DMS 273 treated with DMSO at 0.1 percent for 48 hours (cell line): ENCODE results near the gene TBC1D3B.
"Not testable (repeated sequence)": the region's sequence is repeated elsewhere in the genome, so short reads cannot be mapped to it uniquely, and the experiment has no call there.

Source experiments
- DNase-seq: peaks from one replicate; lab custom pipeline; 2025; lab: John Stamatoyannopoulos, UW

The TBC1D3B gene

GRCh38 chr17:36201102-36201501 lies 24.7 kb upstream of the TBC1D3B start:
- DNase-seq: not testable (repeated sequence)

DNA sequence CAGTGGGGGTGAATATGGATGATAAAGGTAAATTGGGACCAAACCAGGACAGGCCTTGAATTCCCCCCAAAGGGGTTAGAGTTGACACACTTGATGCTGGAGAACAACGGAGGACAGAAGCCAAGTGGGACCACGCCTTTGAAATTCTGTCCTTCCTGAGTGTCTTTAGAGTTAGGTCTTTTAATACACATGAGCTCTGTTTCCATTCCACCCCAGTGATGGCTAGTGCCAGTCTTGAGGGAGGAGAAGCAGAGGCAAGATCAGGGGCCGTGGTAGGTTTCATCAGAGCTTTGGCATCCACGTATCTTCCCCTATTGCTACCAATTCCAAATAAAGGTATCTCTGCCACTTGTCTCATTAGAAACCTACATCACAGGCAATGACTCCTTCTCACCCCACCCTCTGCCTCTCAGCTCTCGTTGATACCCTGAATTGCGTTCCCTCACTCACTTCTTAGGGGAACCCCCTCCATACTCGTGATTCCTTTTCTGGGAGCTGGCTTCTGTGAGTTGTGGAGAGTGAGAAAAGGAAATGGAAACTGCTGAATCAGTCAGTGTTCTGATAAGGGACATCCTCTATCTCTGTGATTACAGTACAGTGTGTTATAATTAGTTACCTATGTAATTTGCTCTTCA lies 22.5 kb upstream of the TBC1D3B start:
- DNase-seq: no peak

DNA sequence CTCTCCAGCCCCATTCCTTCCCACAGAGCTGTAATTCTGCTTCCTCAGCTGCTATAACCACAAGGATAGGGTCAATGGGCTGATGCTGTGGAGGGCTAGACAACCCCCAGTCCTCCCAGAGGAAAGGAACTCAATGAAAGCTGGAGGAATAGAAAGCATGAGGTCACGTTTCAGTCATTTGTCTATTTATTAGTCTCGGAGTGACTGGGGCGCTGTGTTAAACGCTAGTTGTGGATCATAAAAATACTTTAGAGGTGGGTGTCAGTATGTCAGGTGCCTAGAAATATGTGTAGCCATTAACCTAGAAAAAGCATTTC lies 20.9 kb upstream of the TBC1D3B start:
- no peak for DNase-seq

GRCh38 chr17:36196131-36196486 lies 19.7 kb upstream of the TBC1D3B start:
- DNase-seq: no peak

- DNase-seq: no peak
These were observed 19.1 kb upstream of the TBC1D3B start for GRCh38 chr17:36195434-36196130.

DNA sequence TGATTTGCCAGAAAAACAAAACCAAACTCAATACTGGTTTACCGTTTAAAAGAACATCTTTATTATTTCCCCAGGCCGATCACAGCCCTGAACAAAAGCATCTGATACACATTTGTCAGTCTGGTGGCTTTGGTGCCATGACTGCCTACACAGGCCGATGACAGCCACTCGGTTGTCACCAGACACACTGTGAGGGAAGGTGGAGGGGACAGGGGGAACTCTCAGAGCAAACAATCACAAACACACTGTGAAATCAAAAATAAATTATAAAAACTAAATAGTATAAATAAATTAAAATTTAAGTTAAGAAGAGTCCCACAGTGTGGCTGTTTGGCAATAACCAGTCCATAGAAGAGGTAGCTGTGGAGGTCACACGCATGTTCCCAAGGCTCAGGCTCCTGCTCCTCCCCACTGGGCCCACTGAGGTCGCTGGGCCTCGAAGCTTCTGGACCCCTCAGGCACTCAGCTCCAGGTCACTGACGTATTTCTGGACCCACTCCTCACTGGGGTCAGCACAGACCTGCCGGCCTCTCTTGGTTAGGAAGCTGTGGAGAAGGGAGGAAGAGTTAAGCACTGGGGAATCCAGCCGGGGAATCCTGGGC lies 18.5 kb upstream of the TBC1D3B start:
- not testable (repeated sequence) for DNase-seq

- DNase-seq: not testable (repeated sequence)
These were observed 17.9 kb upstream of the TBC1D3B start for GRCh38 chr17:36194147-36194831.

- DNase-seq: no peak
These were observed 16.9 kb upstream of the TBC1D3B start for GRCh38 chr17:36193216-36193775.

GRCh38 chr17:36190549-36191330 lies 14.3 kb upstream of the TBC1D3B start:
- not testable (repeated sequence) for DNase-seq

- DNase-seq: not testable (repeated sequence)
These were observed 13.6 kb upstream of the TBC1D3B start for GRCh38 chr17:36189993-36190392.

- DNase-seq: no peak
These were observed 12.5 kb upstream of the TBC1D3B start for GRCh38 chr17:36188891-36189306.

DNA sequence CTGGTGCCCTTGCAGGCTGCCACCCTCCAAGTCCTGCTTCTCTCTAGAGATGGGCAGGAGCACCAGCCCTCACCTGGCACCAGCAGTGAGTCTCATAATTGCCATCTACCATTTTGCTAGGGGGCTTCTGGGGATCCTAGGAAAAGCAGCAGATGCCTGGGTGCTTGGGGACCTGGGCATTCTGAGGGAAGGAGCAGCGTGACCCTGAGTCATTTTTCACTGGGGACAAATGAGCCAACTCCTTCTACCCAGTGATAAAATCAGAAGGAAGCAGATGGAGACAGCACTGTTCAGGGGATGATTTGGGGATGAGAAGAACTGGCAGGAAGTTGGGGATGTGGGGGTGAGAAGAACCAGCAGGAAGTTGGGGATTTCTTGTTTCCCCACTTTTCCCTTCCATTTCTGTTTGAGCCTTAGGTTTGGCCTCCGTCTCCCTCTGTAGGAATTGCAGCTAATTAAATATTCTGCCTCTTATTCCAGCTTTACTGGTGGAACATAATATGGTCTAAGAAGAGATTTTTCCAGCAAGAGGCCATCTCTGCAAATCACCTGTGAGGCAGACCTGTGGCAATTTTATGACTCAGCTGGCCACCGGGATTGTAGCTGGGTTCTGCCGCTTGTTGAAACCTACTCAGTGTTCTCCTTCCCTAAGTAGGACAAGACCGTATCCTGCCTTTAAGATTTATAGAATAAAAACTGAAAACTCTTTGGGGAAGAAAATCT lies 11.7 kb upstream of the TBC1D3B start:
- DNase-seq: not testable (repeated sequence)

- DNase-seq: not testable (repeated sequence)
These were observed 10.7 kb upstream of the TBC1D3B start for GRCh38 chr17:36186810-36187763.

DNA sequence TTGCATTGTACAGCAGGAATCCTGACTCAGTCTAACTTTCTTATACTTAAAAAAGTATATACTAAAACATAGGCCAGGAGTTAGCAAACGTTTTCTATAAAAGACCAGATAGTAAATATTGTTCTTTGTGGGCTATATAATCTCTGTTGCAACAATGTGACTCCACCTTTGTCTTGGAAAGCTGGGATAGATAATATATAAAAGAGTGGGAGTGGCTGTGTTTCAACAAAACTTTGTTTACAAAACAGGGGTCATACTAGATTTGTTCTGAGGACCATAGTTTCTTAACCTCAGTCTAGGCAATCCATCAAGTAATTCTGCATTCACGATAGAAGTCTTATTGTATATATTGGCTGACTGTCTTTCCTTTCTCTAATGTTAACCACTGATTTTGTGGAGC lies 9.0 kb upstream of the TBC1D3B start:
- DNase-seq: no peak

DNA sequence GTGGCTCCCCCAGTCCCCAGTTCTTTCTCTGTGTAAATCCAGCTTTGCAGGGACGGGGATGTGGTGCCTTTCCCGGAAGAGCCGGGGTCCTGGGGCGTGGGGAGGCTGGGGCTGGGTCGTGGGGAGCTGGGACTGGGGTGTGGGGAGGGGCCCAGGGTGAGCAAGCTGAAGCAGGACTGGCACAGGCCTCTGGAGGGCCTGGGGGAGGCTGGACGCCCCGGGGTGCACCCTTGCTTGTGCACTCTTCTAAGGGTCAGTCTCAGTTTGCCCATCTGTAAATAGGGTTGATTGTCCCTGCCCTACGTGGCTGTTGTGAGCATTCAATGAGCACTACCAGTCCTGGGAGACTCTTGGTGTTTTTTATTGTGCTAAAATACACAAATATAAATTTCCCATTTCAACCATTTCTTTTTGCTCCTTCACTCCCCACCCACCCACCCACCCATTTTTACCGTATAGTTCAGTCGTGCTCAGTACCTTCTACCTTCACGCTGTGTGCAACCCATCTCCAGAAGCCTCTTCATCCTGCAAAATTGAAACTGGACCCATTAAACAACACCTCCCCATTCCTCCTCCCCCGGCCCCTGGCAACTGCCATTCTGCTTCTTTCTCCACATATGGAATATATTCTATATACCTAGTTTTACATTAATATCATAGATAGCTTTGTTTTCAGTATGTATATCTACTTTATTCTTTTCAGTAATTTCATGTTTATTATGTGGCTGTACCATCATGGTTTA lies 7.8 kb upstream of the TBC1D3B start:
- no peak for DNase-seq

DNA sequence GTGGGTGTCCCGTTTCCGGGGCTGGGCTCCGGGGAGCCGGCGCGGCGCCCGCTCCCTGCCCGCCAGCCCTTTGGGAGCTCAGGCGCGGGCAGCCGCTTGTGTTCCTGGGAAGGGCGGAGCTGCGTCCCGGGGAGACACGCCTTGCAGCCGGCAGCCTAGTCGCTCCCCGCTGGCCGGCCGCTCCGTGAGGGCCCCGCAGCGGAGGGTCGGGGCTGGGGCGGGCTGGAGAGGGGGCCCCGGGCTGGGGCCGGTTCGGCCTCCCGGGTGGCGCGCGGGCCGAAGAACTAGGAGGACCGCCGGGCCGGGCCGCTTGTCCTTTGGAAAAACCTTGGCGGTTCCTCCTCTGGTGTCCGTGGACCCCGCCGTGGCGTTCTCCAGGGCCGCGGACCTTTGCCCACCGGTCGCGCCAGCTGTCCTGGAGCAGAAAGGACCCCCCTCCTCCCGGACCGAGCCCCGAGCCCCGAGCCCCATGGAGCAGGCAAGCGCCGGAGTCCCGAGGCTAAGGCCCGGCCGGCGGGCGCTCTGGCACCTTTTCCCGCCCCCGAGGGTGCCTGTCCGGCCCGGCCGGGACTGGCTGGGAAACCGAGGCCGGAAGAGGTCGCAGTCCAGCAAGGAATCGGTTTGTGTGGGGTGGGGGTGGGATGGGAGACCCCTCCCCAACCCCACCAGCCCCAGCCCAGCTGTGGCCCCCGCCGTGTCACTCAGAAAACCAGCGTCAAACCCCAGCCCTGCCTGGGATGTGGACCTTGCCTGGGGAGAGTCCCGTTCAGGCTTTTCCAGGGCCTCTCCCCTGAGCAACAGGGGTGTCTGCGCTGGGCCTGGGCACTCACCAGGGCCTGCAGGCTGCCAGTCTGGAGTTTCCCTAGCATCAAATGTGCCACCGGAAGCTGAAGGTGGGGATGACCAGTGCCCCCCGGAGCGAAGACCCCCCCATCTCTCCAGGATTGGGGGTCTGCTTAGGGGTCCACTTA lies 6.8 kb upstream of the TBC1D3B start:
- no peak for DNase-seq

GRCh38 chr17:36182176-36183000 lies 6.0 kb upstream of the TBC1D3B start:
- DNase-seq: no peak
